Measurements from ENCODE around the gene HOXC5. TPM values are rescaled to one million over a fixed set of nuclear protein-coding genes. Genes with fewer than 3 reads are reported as not detected.

HOXC5 gene
- polyA plus RNA-seq, 5 donors = 0.16 to 0.40 (median 0.22) TPM; not detected in 1

GRCh38 chr12:54045868-54046521 is 13.1 kb downstream of the HOXC5 start:
- no peak for DNase-seq

GRCh38 chr12:54046809-54047159 is 13.9 kb downstream of the HOXC5 start:
- no peak for DNase-seq

- DNase-seq = no peak
These were observed 14.5 kb downstream of the HOXC5 start for GRCh38 chr12:54047160-54047963.

GRCh38 chr12:54047964-54048303 is 15.1 kb downstream of the HOXC5 start:
- no peak for DNase-seq

GRCh38 chr12:54048406-54049093 is 15.7 kb downstream of the HOXC5 start:
- DNase-seq = no peak

- DNase-seq = no peak
These were observed 16.3 kb downstream of the HOXC5 start for GRCh38 chr12:54049108-54049507.

GRCh38 chr12:54050482-54050810 is 17.6 kb downstream of the HOXC5 start:
- no peak for DNase-seq

- no peak for DNase-seq
These were observed 18.4 kb downstream of the HOXC5 start for GRCh38 chr12:54051026-54051842.

GRCh38 chr12:54051874-54052437 is 19.1 kb downstream of the HOXC5 start:
- no peak for DNase-seq

- DNase-seq = peak in 1 of 2 donors; percentile 79
These were observed 19.7 kb downstream of the HOXC5 start for GRCh38 chr12:54052438-54053002.

- DNase-seq = no peak
These were observed 20.3 kb downstream of the HOXC5 start for GRCh38 chr12:54053003-54053750.

GRCh38 chr12:54053751-54054741 is 21.2 kb downstream of the HOXC5 start, which contains the start of gene HOXC4:
Gene HOXC4 (plus strand): TSS chr12:54053835. CDS start chr12:54053923, 88 bp downstream.
- no peak for DNase-seq

GRCh38 chr12:54054742-54055194 is 21.9 kb downstream of the HOXC5 start:
- no peak for DNase-seq

- no peak for DNase-seq
These were observed 22.7 kb downstream of the HOXC5 start for GRCh38 chr12:54055552-54055951.

- DNase-seq = no peak
These were observed 23.3 kb downstream of the HOXC5 start for GRCh38 chr12:54056110-54056509.

- no peak for DNase-seq
These were observed 25.4 kb downstream of the HOXC5 start for GRCh38 chr12:54058128-54058768.

- no peak for DNase-seq
These were observed 26.8 kb downstream of the HOXC5 start for GRCh38 chr12:54059668-54060067.

- no peak for DNase-seq
These were observed 27.5 kb downstream of the HOXC5 start for GRCh38 chr12:54060174-54060974.
